Astrocyte of the hippocampus (primary cell): ENCODE data around the gene GIGYF1.
"Not testable (repeated sequence)": the region's sequence is repeated elsewhere in the genome, so short reads cannot be mapped to it uniquely, and the experiment has no call there.

ENCODE experiments used
- DNase-seq: peaks from one replicate; pipeline ENCODE4 v3.0.0; 2011; ENCODE audit warnings: low read depth, low spot score

GIGYF1 gene

GRCh38 chr7:100673302-100673941, 20.6 kb downstream of the GIGYF1 start, which contains the start of gene GNB2:
GNB2 (plus strand) TSS chr7:100673740; CDS start chr7:100676266, 2,526 bp downstream.
- peak; percentile 99 for DNase-seq

GRCh38 chr7:100671353-100672327, 22.4 kb downstream of the GIGYF1 start:
- DNase-seq: no peak

- DNase-seq: no peak
Measured at GRCh38 chr7:100670074-100670473, 24.0 kb downstream of the GIGYF1 start.

GRCh38 chr7:100669106-100669505, 24.9 kb downstream of the GIGYF1 start:
- not testable (repeated sequence) for DNase-seq

- DNase-seq: no peak
Measured at GRCh38 chr7:100668069-100668449, 26.0 kb downstream of the GIGYF1 start.

GRCh38 chr7:100667331-100668068, 26.6 kb downstream of the GIGYF1 start:
- DNase-seq: no peak

- DNase-seq: no peak
Measured at GRCh38 chr7:100665168-100665726, 28.8 kb downstream of the GIGYF1 start.

GRCh38 chr7:100662194-100662776, 31.8 kb downstream of the GIGYF1 start:
- DNase-seq: not testable (repeated sequence)

GRCh38 chr7:100655908-100656674, 38.0 kb downstream of the GIGYF1 start, which contains the start of gene ACTL6B:
ACTL6B (minus strand) TSS chr7:100656448; CDS start chr7:100656354, 94 bp downstream.
- peak; percentile 71 for DNase-seq

GRCh38 chr7:100654908-100655831, 38.9 kb downstream of the GIGYF1 start:
- DNase-seq: no peak

- DNase-seq: no peak
Measured at GRCh38 chr7:100649826-100650565, 44.1 kb downstream of the GIGYF1 start.

- no peak for DNase-seq
Measured at GRCh38 chr7:100642534-100642907, 51.5 kb downstream of the GIGYF1 start.

- DNase-seq: no peak
Measured at GRCh38 chr7:100641860-100642533, 52.1 kb downstream of the GIGYF1 start.

GRCh38 chr7:100641463-100641859, 52.6 kb downstream of the GIGYF1 start, which contains the start of gene TFR2:
TFR2 (minus strand) TSS chr7:100641552; CDS start chr7:100641509, 43 bp downstream.
- no peak for DNase-seq

GRCh38 chr7:100640517-100641440, 53.3 kb downstream of the GIGYF1 start:
- no peak for DNase-seq

- DNase-seq: no peak
Measured at GRCh38 chr7:100639995-100640516, 54.0 kb downstream of the GIGYF1 start.
